HCT116 (cell line): Measurements from ENCODE around the gene SUPV3L1. TPM values are rescaled to one million over a fixed set of nuclear protein-coding genes. Genes with fewer than 3 reads are reported as not detected.

Experiments
- ATAC-seq: fragments of 200-7000 bp; cut with Tn5 transposase; 2 replicates; pipeline ENCODE4 v1.9.1; 2020; ENCODE audit warnings: mild to moderate bottlenecking, moderate library complexity
- BruUV-seq: library from RNA; stranded (reverse); fragments of 400-500 nt; replicated peaks from 2 replicates; lab custom pipeline; 2021; lab: Mats Ljungman, UMichigan
- CTCF ChIA-PET: fragments of 300-600 bp; sonication (Branson Sonifier 250); formaldehyde crosslinking; loops from one replicate; lab custom pipeline; 2021; ENCODE audit warnings: antibody characterized with exemption; lab: Charles Lee
- POLR2A ChIA-PET: fragments of 300-600, 350-600 bp; sonication (Branson Sonifier 250); formaldehyde crosslinking; loops from one replicate; lab custom pipeline; 2021; ENCODE audit warnings: antibody characterized with exemption; lab: Charles Lee
- RAD21 ChIA-PET, 2 experiments: fragments of 300-600 bp; sonication (Branson Sonifier 250); formaldehyde crosslinking; loops; one replicate each; lab custom pipeline; 2023; ENCODE audit warnings: low total read pairs in 2 of 2; ENCODE audit not compliant: uncharacterized antibody in 2 of 2, unreplicated experiment in 2 of 2, low non-redundant PET in 1 of 2; lab: Charles Lee
- DNase-seq: peaks from one replicate; pipeline ENCODE4 v3.0.0-alpha.2; 2010; ENCODE audit warnings: low read depth, low spot score
- H2AFZ ChIP-seq: fragments of 200-600 bp; shearing (Covaris generic), sonication (generic); 2 replicates; pipeline ENCODE4 v1.6.1; 2017; ENCODE audit warnings: low read depth, mixed run types, mixed read lengths, antibody characterized with exemption, low read length; ENCODE audit not compliant: poor library complexity, severe bottlenecking
- H3K27ac ChIP-seq: 2 replicates; pipeline ENCODE4 v1.5.1; 2012; ENCODE audit warnings: low read depth, low read length
- H3K27me3 ChIP-seq: fragments of 200-600 bp; sonication (generic); 2 replicates; pipeline ENCODE4 v1.6.1; 2016; ENCODE audit warnings: mixed run types, low read length, mixed read lengths; ENCODE audit not compliant: insufficient read depth
- H3K36me3 ChIP-seq, 2 experiments: fragments of 200-500 bp in 1 of 2; fragments of 200-600 bp in 1 of 2; sonication (Bioruptor generic) in 1 of 2; sonication (generic) in 1 of 2; 2 replicates each; pipeline versions ENCODE4 v1.5.1 to v1.6.1; 2014 to 2016; ENCODE audit warnings: low read length in 2 of 2, inconsistent platforms in 1 of 2, mixed read lengths in 1 of 2, mixed run types in 1 of 2; ENCODE audit not compliant: insufficient read depth in 2 of 2, control insufficient read depth in 1 of 2
- H3K4me1 ChIP-seq, 2 experiments: fragments of 200-600 bp in 1 of 2; sonication (generic) in 1 of 2; 2 replicates each; pipeline versions ENCODE4 v1.5.1 to v1.6.1; 2012 to 2017; ENCODE audit warnings: low read length in 2 of 2, inconsistent platforms in 1 of 2, mild to moderate bottlenecking in 1 of 2, mixed read lengths in 1 of 2, mixed run types in 1 of 2, moderate library complexity in 1 of 2; ENCODE audit not compliant: insufficient read depth in 2 of 2, control insufficient read depth in 1 of 2
- H3K4me2 ChIP-seq: fragments of 200-600 bp; sonication (generic); 2 replicates; pipeline ENCODE4 v1.6.1; 2017; ENCODE audit warnings: mixed run types, low read length, mixed read lengths
- H3K4me3 ChIP-seq, 2 experiments: fragments of 200-600 bp in 1 of 2; sonication (generic) in 1 of 2; replicated peaks in 1 of 2; 2 replicates each; pipeline ENCODE4 v1.5.1; 2011 to 2016; ENCODE audit warnings: low read length in 2 of 2, control low read depth in 1 of 2, low read depth in 1 of 2, mild to moderate bottlenecking in 1 of 2, mixed read lengths in 1 of 2, mixed run types in 1 of 2
- H3K79me2 ChIP-seq: fragments of 200-600 bp; sonication (generic); 2 replicates; pipeline ENCODE4 v1.6.1; 2017; ENCODE audit warnings: mild to moderate bottlenecking, mixed run types, low read length, moderate library complexity, mixed read lengths; ENCODE audit not compliant: insufficient read depth
- H3K9ac ChIP-seq: fragments of 200-600 bp; sonication (generic); 2 replicates; pipeline ENCODE4 v1.6.1; 2016; ENCODE audit warnings: low read length, mixed read lengths
- H3K9me2 ChIP-seq: fragments of 200-600 bp; sonication (generic), shearing (Covaris generic); 2 replicates; pipeline ENCODE4 v1.6.1; 2017; ENCODE audit warnings: mixed run types, mild to moderate bottlenecking, moderate library complexity; ENCODE audit not compliant: insufficient read depth
- H3K9me3 ChIP-seq, 2 experiments: fragments of 200-500 bp in 1 of 2; fragments of 200-600 bp in 1 of 2; sonication (Bioruptor generic) in 1 of 2; sonication (generic) in 1 of 2; 2 replicates each; pipeline ENCODE4 v1.6.1; 2014 to 2017; ENCODE audit warnings: low read length in 2 of 2, mixed read lengths in 2 of 2, inconsistent platforms in 1 of 2, low read depth in 1 of 2, mild to moderate bottlenecking in 1 of 2, mixed run types in 1 of 2, moderate library complexity in 1 of 2; ENCODE audit not compliant: control insufficient read depth in 1 of 2, insufficient read depth in 1 of 2
- H4K20me1 ChIP-seq: fragments of 200-600 bp; sonication (generic), shearing (Covaris generic); 2 replicates; pipeline ENCODE4 v1.6.1; 2017; ENCODE audit warnings: mixed run types, mild to moderate bottlenecking, moderate library complexity; ENCODE audit not compliant: insufficient read depth
- CBX3 ChIP-seq: IDR thresholded peaks from 2 replicates; pipeline ENCODE4 v1.6.1; 2012; ENCODE audit warnings: low read depth
- CEBPB ChIP-seq: IDR thresholded peaks from 2 replicates; pipeline ENCODE4 v1.6.1; 2012; ENCODE audit warnings: low read depth
- EGR1 ChIP-seq: IDR thresholded peaks from 2 replicates; pipeline ENCODE4 v1.6.1; 2012; ENCODE audit warnings: low read depth
- EZH2 ChIP-seq: fragments of 200-600 bp; sonication (generic); IDR thresholded peaks from 2 replicates; pipeline ENCODE4 v1.6.1; 2017; ENCODE audit warnings: antibody characterized with exemption, mixed run types
- EZH2phosphoT487 ChIP-seq: fragments of 200-600 bp; IDR thresholded peaks from 2 replicates; pipeline ENCODE4 v1.6.1; 2018; ENCODE audit warnings: antibody characterized with exemption, borderline replicate concordance
- FOSL1 ChIP-seq: IDR thresholded peaks from 2 replicates; pipeline ENCODE4 v1.6.1; 2012; ENCODE audit warnings: low read depth
- JUND ChIP-seq: IDR thresholded peaks from 2 replicates; pipeline ENCODE4 v1.6.1; 2012
- POLR2A ChIP-seq: IDR thresholded peaks from 2 replicates; pipeline ENCODE4 v1.7.0; 2011; ENCODE audit warnings: borderline replicate concordance; ENCODE audit not compliant: insufficient read depth, insufficient read length; ENCODE audit errors: extremely low read depth
- POLR2AphosphoS5 ChIP-seq: IDR thresholded peaks from 2 replicates; pipeline ENCODE4 v1.6.1; 2011; ENCODE audit warnings: mild to moderate bottlenecking, low read depth, low read length, moderate library complexity
- RAD21 ChIP-seq: IDR thresholded peaks from 2 replicates; pipeline ENCODE4 v1.6.1; 2012; ENCODE audit warnings: low read depth, mild to moderate bottlenecking
- SIN3A ChIP-seq: IDR thresholded peaks from 2 replicates; pipeline ENCODE4 v1.6.1; 2012; ENCODE audit warnings: low read depth
- SRF ChIP-seq: IDR thresholded peaks from 2 replicates; pipeline ENCODE4 v1.6.1; 2012; ENCODE audit warnings: low read depth
- TCF7L2 ChIP-seq: IDR thresholded peaks from 2 replicates; pipeline ENCODE4 v1.7.0; 2011; ENCODE audit warnings: borderline replicate concordance, inconsistent platforms; ENCODE audit not compliant: insufficient read depth, insufficient read length; ENCODE audit errors: extremely low read depth
- YY1 ChIP-seq: IDR thresholded peaks from 2 replicates; pipeline ENCODE4 v1.6.1; 2011; ENCODE audit warnings: low read length, low read depth, moderate library complexity, mild to moderate bottlenecking; ENCODE audit not compliant: insufficient replicate concordance; ENCODE audit errors: extremely low read depth
- ZNF274 ChIP-seq: fragments of 200-500 bp; sonication (Bioruptor generic); IDR thresholded peaks from 2 replicates; pipeline ENCODE4 v1.6.1; 2014; ENCODE audit warnings: mild to moderate bottlenecking, low read depth, low read length, inconsistent platforms
- intact Hi-C: fragments of 100-400 bp; cut with micrococcal nuclease; formaldehyde crosslinking; loops from 2 replicates; pipeline ENCODE4 v1.10.0; 2022
- total RNA-seq: library from RNA; stranded (reverse); gene quantifications from one replicate; pipeline ENCODE4 v1.2.1, GENCODE V29; 2021; ENCODE audit not compliant: unreplicated experiment
- TF ChIP-seq, protein P1 (sequence below): IDR thresholded peaks from 2 replicates; pipeline ENCODE4 v1.6.1; 2011; ENCODE audit warnings: mild to moderate bottlenecking, low read length, moderate library complexity; ENCODE audit not compliant: insufficient replicate concordance; ENCODE audit errors: extremely low read depth
- TF ChIP-seq, protein P2 (sequence below): IDR thresholded peaks from 2 replicates; pipeline ENCODE4 v1.6.1; 2012
- TF ChIP-seq, protein P3 (sequence below), 3 experiments: fragments of 200-600 bp in 1 of 3; sonication (generic) in 1 of 3; IDR thresholded peaks in 2 of 3; conservative IDR thresholded peaks in 1 of 3; 2 replicates each; pipeline ENCODE4 v1.5.1; 2012 to 2017; ENCODE audit warnings: low read depth in 2 of 3, low read length in 2 of 3, antibody characterized with exemption in 1 of 3, borderline replicate concordance in 1 of 3, control low read depth in 1 of 3, mild to moderate bottlenecking in 1 of 3, mixed read lengths in 1 of 3, mixed run types in 1 of 3, moderate library complexity in 1 of 3; ENCODE audit not compliant: insufficient read depth in 1 of 3
- TF ChIP-seq, protein P4 (sequence below): IDR thresholded peaks from 2 replicates; pipeline ENCODE4 v1.6.1; 2012
- TF ChIP-seq, protein P5 (sequence below): IDR thresholded peaks from 2 replicates; pipeline ENCODE4 v1.6.1; 2012; ENCODE audit warnings: low read depth

SUPV3L1 gene
- total RNA-seq, 1 experiment from 2014 or later, result 59.7 TPM

DNA sequence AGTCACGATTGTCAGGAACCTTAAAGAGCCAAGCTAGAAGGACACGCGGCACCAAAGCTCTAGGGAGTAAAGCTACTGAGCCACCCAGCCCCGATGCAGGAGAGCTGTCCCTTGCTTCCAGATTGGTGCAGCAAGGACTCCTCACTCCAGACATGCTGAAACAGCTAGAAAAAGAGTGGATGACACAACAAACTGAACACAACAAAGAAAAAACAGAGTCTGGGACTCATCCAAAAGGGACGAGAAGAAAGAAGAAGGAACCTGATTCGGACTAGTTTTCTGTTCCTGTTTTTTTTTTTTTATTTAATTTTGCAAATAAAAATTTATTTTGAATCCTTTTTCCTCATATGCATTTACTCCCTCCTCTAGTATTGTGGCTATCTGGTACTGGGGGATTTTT lies 28.7 kb downstream of the SUPV3L1 start:
- DNase-seq (no peak), ATAC-seq (no peak)
- Histone ChIP-seq H3K27me3 (no peaks in the 10 kb centered on the region), H3K9ac (no peak overlapping the region), H3K4me3 (no peak overlapping the region), H3K27ac (no peak overlapping the region), H3K79me2 (no peaks in the 10 kb centered on the region), H3K9me2 (no peaks in the 10 kb centered on the region), H3K4me2 (no peak overlapping the region), H4K20me1 (no peaks in the 10 kb centered on the region), H2AFZ (no peak overlapping the region), H3K4me1 (no peaks in the 10 kb centered on the region), H3K9me3 (no peaks in the 10 kb centered on the region), H3K36me3 (peaks cover 19 to 24% of the 10 kb centered on the region in 2 experiments)
- BruUV-seq, result no TSS peak
- ChIA-PET CTCF (no interaction called here), RAD21 (no interaction called here), POLR2A (no interaction called here)
- intact Hi-C loops, result no loop called here
- TF ChIP-seq, protein P1, sequence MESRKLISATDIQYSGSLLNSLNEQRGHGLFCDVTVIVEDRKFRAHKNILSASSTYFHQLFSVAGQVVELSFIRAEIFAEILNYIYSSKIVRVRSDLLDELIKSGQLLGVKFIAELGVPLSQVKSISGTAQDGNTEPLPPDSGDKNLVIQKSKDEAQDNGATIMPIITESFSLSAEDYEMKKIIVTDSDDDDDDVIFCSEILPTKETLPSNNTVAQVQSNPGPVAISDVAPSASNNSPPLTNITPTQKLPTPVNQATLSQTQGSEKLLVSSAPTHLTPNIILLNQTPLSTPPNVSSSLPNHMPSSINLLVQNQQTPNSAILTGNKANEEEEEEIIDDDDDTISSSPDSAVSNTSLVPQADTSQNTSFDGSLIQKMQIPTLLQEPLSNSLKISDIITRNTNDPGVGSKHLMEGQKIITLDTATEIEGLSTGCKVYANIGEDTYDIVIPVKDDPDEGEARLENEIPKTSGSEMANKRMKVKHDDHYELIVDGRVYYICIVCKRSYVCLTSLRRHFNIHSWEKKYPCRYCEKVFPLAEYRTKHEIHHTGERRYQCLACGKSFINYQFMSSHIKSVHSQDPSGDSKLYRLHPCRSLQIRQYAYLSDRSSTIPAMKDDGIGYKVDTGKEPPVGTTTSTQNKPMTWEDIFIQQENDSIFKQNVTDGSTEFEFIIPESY, result no peak
- no peak for TF ChIP-seq TCF7L2
- TF ChIP-seq CEBPB, result no peak
- TF ChIP-seq RAD21, result no peak
- no peak for TF ChIP-seq EZH2phosphoT487
- no peak for TF ChIP-seq POLR2A
- TF ChIP-seq, protein P2, sequence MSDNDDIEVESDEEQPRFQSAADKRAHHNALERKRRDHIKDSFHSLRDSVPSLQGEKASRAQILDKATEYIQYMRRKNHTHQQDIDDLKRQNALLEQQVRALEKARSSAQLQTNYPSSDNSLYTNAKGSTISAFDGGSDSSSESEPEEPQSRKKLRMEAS, result no peak
- no peak for TF ChIP-seq JUND
- TF ChIP-seq YY1, result no peak
- TF ChIP-seq POLR2AphosphoS5, result no peak
- TF ChIP-seq, protein P3, sequence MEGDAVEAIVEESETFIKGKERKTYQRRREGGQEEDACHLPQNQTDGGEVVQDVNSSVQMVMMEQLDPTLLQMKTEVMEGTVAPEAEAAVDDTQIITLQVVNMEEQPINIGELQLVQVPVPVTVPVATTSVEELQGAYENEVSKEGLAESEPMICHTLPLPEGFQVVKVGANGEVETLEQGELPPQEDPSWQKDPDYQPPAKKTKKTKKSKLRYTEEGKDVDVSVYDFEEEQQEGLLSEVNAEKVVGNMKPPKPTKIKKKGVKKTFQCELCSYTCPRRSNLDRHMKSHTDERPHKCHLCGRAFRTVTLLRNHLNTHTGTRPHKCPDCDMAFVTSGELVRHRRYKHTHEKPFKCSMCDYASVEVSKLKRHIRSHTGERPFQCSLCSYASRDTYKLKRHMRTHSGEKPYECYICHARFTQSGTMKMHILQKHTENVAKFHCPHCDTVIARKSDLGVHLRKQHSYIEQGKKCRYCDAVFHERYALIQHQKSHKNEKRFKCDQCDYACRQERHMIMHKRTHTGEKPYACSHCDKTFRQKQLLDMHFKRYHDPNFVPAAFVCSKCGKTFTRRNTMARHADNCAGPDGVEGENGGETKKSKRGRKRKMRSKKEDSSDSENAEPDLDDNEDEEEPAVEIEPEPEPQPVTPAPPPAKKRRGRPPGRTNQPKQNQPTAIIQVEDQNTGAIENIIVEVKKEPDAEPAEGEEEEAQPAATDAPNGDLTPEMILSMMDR (IDR thresholded peaks at IDR 0.05 in 2 of 3, conservative IDR thresholded peaks at IDR 0.05 in 1 of 3; ENCODE audit: borderline replicate concordance in 1 of 3, insufficient read depth in 1 of 3, low read depth in 2 of 3, low read length in 2 of 3), result no peak
- TF ChIP-seq, protein P4, sequence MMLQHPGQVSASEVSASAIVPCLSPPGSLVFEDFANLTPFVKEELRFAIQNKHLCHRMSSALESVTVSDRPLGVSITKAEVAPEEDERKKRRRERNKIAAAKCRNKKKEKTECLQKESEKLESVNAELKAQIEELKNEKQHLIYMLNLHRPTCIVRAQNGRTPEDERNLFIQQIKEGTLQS, result no peak
- no peak for TF ChIP-seq ZNF274
- no peak for TF ChIP-seq FOSL1
- no peak for TF ChIP-seq EZH2
- no peak for TF ChIP-seq EGR1
- TF ChIP-seq CBX3, result no peak
- TF ChIP-seq, protein P5, sequence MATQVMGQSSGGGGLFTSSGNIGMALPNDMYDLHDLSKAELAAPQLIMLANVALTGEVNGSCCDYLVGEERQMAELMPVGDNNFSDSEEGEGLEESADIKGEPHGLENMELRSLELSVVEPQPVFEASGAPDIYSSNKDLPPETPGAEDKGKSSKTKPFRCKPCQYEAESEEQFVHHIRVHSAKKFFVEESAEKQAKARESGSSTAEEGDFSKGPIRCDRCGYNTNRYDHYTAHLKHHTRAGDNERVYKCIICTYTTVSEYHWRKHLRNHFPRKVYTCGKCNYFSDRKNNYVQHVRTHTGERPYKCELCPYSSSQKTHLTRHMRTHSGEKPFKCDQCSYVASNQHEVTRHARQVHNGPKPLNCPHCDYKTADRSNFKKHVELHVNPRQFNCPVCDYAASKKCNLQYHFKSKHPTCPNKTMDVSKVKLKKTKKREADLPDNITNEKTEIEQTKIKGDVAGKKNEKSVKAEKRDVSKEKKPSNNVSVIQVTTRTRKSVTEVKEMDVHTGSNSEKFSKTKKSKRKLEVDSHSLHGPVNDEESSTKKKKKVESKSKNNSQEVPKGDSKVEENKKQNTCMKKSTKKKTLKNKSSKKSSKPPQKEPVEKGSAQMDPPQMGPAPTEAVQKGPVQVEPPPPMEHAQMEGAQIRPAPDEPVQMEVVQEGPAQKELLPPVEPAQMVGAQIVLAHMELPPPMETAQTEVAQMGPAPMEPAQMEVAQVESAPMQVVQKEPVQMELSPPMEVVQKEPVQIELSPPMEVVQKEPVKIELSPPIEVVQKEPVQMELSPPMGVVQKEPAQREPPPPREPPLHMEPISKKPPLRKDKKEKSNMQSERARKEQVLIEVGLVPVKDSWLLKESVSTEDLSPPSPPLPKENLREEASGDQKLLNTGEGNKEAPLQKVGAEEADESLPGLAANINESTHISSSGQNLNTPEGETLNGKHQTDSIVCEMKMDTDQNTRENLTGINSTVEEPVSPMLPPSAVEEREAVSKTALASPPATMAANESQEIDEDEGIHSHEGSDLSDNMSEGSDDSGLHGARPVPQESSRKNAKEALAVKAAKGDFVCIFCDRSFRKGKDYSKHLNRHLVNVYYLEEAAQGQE, result no peak
- TF ChIP-seq SRF, result no peak
- TF ChIP-seq SIN3A, result no peak
